Measurements from ENCODE around the gene CYB5D1.

- TF ChIP-seq GATA2 (IDR thresholded peaks at IDR 0.05; ENCODE audit: low read depth, low read length) = no peak
- TF ChIP-seq GATA3 (IDR thresholded peaks at IDR 0.05; ENCODE audit: low read depth, low read length) = no peak
Observed at GRCh38 chr17:7839190-7839875, 18.5 kb upstream of the CYB5D1 start.

Data from SH-SY5Y (cell line).